HG02885 (cell line): ENCODE results near the gene LARP4B.

ENCODE experiments used
- ATAC-seq: cut with Tn5 transposase; IDR thresholded peaks from one replicate; pipeline ENCODE4 v1.9.1; 2021; ENCODE audit warnings: mild to moderate bottlenecking; ENCODE audit not compliant: unreplicated experiment, poor library complexity

The LARP4B gene

DNA sequence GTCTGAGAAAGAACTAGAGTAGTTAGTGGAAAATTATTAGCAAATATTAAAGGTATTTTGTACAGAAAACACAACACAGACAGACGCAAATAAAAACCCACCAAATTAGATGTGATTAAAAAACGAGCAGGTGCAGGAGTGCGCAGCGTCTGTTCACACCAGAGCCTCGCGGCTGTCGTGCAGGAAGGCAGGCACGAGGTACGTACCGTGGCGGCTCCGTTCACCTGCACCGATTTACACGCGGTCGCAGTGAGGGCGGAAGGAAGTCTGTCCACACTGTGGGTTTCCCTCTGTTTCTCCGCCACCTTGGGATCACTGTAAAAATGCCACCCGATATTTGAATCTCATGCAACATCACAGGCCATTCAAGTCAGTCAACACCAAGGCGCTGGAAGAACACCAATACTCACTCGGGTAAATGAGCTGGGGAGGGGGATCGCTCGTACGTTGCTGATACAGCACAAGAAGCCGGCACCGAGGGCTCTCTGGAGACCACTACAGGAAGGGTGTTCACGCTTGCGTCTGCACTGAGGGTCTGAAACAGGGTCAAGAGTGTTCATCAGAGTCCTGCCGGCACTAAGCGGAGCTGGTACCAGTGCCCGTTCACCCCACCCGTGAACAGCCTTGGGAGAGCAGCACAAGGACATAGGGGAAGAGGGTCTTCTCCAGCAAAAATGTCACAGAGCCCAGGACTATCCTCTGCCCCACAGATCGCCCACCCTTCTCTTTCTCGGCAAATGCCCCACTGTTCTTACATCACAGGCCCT lies 116.8 kb downstream of the LARP4B start:
- no peak for ATAC-seq

DNA sequence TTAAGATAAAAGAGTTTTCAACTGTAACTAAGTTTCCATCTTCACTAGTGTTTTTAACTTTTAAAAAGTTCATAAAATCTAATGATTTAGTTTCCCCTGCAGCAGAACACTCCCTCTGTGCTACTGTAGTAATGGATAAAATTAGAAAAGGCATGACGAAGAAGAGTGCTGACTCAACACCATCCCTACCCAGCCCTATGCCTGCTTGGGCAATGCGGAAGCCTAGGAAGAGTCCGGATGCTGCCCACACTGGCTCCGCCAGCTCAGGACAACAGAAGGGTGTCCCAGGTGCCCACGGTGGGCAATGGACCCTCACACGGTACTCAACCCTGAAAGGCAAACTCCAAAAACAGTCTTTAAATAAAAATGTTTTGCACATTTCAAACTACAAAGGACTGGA lies 118.2 kb downstream of the LARP4B start:
- no peak for ATAC-seq

DNA sequence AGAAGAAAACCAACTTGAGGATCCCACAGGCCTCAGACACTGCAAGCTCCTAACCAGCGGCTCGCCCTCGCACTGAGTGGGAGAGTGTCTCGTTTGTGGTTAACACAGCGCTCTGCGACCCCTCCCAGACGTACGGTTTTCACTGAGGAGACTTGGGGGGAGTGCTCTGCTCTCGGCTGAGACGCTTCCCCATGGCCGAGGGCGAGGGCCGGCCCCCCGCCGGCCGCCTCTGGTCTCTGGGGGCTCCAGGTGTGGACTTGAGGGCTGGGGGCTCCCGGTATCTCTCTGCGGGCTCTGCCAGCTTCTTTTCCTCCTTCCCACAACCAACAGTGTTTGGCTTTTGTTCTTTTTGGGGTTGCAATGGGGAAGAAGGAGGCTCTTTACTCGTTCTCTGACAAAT lies 118.7 kb downstream of the LARP4B start:
- ATAC-seq = no peak

DNA sequence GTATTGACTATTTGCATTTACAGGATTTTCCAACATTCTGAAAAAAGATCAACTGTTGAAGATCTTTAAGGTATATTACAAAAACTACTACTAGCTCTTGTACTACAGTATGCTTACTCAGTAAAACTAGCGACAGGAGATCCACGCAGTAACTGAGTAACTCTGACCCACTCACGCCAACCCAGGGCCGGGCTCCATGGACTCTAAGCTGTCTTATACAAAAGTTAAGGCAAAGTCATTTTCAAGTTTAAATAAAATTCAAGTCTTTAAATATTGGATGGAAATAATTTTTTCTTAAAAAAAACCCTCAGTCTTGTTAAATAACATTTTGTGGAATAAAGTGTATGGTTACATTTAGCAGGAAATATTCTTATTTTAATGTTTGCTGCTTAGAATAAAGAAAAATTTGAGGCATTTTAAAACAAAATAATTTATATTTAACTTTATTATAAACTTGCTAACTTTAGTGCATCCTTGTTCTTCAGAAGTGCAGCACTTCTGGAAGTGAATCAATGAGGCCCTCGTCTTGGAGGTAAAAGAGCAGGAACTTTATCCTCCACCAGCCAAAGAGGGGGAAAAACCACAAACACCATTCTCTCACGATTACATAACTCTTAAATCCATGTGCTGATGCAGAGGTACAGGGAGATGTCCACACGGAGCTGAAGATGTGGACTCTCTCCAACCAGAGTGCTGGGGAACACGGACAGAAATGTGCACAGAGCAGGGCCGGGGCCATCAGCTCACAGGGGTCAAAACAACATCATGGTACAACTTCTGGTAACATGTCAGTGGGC lies 119.9 kb downstream of the LARP4B start:
- ATAC-seq = no peak

DNA sequence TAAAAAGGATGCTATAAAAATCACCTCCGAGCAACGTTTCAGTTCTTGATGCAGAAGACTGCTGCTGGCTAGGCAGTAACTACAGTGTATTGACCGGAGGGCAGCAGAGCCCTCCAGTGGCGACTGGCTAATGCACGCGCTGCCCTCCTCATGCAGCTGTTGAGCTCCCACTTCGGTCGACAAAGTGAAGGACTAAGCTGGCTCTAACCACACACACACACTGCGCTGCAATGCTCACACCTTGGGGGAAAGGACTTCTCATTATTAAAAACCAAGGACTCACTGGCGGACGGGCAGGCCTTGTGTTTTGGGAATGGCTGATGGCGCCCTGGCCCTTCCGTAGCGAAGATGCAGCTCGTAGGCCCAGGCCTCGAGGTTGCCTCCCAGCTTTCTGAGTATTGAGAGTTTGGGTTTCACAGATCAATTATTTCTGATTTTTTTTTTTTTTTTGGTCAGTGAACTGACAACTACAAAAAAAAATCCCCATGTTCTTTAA lies 121.1 kb downstream of the LARP4B start:
- no peak for ATAC-seq

DNA sequence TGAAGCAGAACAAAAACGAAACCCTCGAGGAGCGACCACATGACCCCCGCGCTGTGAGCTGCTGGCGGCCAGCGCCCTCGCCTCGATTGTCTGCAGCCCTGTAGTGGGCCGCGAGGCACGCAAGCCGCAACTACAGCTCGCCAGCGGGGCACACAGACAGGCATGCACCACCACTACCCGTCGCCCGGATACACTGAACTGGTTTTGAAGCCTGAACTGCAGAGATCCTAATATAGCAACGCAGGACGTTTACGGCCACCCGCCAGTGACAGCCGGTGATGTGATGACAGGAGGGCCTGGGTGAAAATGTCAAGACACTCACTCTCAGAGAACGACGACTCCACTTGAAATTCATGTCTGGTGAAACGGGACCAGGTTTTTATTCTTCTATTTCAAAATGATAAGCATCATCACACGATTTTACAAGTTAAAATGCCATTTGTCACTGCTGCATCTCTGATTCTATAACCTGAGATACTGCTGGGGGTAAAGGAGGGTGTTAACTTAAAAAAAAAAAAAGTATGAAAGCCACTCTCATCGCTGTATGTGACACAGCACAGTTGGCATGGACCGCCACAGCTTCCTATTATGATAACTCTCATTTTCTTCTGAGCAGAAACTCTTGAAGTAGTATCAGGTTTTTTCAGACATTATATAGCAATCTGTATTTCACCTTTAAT lies 121.7 kb downstream of the LARP4B start:
- no peak for ATAC-seq

DNA sequence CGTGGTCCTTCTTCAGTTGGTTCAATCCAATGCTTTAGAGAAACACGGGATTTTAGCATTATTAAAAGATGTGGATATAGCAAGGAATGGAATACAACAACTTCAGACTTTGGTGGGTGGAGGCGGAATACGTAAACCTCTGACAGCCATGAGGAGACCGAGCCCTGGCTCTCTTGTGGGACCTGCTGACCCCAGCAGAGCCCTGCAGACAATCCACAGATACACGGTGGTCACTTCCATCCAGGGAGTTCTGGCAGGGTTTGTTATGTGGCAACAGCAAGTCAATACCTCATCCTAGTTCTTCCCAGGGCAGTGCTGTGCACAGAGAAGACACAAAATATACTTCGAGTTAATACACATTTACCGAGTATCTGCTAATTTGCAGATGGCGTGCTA lies 123.5 kb downstream of the LARP4B start:
- no peak for ATAC-seq

DNA sequence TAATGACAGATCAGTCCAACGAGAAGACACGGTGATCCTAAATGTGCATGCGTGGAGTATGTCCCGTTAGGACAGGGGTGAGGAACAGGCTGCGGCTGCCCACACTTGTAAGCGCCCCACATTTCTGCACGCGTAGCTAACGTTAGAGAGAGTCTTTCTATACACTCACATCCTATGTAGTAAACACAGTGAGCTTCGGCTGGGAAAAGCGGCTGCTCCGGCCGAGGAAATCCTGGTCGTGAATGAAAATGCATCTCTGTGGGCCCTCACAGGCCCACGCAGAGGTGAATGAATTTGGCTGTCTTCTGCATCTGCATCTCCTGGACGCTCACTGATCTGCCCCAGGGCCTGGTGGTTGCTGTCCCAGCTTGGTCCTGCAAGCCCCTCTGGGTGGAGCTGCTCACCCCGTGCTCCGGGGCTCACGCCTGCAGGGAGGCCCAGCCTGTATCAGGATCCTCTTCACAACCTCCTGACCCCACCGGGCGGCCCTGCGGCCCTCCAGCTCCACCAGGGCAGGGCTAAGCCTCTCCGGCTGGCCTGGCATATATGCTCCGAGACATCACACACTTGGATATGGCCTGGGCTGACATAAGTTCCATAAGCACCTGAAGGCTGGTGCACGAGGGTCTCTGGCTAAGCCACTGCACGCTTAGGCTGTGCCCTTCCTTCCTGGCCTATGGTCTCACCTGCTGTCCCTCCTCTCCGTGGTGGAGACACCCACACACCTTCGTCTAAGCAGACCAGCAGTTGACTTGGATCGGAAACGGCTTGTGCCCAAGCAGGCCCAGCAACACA lies 124.1 kb downstream of the LARP4B start:
- ATAC-seq = no peak

DNA sequence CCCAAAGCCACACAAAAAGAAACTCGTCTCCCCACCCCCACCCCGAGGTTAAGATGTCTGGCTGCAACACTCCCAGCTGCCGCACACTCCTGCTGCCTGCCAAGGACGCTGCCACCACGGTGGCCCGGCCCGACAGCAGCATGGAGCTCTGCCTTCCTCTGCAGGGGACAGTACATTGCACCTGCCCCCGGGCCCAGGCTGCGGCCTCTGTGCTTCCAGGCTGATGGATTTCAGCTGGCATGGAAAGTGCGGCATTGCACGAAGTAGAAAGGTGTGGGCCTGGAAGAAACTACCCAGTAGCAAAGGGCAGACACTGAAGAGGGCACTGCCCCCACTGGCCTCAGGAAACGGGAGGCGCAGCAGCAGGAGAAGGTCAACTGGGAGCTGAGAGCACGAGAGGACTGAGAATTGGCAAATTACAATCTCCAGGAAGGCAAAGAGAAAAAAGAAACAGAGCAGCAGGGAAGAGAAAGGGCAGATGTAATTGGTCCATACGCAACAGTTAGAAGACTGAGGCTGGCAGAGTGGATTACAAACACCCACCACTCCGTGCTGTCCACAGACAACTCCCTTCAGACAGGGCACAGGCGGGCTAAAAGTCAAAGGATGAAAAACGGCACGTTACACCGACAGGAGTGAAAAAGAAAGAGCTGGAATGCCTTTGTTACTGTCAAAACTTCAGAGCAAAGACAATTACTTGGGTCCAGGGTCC lies 124.9 kb downstream of the LARP4B start:
- no peak for ATAC-seq

DNA sequence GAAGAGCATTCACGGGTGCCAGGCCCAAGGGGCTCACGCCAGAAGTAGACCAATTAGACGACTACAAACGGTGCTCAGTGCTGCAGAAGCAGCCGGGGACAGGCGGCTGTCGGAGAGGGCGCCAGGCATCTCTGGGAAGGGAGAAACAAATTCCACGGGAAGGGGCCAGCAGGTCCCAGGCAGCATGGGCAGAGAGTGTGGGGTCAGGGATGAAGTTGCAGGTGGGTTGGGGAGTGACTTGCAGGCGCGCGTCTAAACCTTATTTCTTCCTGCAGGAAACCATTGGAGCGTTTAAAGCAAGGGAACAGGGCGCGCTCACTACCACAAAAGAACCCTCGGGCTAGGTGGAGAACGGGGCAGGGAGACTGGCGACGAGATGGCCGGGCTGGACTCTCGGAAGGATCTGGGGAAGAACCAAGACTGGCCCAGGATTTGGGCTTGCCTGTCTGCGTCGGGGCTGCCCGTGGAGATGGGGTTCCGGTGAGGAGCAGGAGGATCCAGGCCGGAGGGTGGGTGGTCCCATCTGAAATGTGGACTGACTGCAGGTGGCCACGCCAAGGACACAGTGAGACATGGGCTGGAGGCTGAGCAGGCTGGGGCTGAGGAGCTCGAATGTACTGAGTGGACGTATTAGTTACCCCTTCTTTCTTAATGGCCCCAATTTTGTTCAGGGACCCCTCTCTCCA lies 125.7 kb downstream of the LARP4B start:
- no peak for ATAC-seq

DNA sequence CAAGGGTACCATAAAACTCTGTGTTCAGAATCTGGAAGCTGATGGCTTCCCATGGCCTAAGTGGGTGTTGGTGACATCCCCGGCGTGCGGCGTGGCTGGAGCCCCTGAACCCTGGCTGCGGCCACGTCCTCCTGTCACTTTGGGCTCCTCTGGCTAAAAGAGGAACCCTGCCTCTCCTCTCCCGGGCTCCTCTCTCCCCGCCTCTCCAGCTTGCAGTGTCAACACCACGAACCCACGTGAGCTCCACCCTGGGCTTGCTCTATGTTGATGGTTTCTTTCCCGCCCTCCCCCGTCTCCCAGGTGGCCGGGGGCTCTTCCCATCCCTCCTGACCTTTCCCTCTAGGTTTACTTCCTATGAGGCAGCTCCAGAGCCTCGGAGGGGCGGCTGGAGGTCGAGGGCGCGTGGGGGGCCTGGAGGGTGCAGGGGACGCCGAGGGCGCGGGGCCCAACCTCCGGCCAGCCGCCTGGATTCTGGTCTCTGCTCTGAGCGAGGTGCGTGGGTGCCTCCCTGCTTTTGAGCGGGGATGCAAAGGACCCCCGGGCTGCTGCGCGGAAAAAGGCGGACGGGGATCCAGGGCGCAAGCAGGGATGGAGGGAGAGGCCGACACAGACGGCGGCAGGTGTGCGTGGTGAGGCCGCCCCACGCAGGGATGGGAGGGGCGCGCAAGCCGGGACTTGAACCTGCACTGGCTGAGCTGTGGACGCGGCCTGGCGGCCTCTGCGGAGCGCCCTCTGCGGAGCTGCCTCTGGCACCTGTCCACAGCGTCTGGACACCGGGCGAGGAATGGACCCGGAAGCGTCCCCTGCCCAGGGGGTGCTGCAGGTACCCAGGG lies 126.5 kb downstream of the LARP4B start:
- no peak for ATAC-seq

DNA sequence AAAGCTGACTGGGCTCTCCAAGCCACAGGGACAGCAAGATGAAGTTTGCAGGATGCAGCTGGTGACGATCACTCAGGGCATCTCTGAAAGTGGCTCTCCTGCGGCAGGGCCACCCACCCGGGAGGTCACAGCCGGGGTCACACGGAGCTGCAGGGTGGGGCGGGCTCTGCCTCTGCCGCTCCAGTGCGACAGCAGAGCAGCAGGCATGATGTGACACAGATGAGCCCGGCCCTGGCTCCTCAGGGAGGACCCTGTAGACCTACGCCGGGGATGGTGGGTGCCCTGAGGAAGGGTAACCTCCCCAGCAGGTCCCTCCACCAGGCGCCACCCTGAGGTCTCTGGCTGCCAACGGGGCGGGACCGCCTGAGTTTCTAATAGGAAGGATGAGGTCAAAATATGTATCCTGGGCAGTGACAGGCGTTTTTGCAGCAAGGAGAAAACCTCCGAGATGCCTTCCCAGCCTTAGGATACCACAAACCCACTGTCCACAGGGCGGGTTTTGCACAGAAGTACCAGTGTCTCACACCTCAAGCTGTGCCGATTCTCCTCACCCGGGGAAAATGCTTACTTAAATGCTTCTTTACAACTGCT lies 127.2 kb downstream of the LARP4B start:
- no peak for ATAC-seq

DNA sequence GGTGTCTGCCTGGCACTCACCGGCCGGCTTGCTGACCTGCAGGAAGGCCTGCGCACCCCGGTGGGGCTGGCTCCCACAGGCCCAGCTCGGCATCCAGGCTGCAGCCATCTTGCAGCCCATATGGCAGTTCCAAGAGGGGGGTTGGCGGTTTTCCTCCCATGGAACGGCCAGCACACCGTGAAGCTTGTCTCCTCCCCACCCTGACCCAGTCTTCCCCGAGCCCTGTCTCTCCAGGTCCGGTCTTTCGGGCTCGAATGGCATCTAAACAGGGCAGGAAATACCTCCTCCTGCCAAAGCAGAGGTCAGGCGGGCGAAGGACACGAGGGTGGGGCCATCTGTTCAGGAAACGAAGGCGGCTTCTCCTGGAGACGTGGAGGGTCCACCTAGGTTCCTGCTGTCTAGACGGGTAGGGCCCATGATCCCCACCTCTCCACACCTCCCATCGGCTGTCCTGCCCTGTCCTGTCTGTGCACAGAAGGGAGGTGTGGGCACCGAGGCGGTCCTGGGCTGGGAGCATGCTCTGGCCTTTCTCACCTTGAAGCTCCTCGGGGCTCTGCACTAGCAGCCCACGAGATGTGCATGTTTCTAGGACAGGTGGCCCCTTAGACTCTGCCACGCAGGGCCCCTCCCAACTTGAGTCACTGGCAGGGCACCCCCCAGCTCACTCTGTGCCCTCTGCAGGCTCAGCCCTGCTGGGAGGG lies 128.3 kb downstream of the LARP4B start:
- ATAC-seq = no peak

DNA sequence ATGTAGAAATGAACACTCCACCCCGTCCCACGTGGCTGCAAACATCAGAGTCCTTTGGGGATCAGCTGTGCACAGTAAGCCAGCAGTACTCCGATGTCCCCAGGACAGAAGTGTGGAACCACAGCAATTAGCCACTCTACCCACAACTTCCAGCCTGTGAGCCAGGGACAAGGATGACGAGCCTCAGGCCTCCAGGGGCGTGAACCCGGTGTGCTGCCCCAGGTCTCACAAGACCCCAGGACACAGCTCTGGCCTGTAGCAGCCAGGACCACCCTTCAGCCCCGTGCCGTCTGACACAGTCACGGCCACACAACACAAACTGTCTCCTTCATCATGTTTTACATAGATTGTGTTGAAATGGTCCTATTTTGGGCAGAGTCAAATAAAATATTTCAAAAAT lies 129.0 kb downstream of the LARP4B start:
- no peak for ATAC-seq

DNA sequence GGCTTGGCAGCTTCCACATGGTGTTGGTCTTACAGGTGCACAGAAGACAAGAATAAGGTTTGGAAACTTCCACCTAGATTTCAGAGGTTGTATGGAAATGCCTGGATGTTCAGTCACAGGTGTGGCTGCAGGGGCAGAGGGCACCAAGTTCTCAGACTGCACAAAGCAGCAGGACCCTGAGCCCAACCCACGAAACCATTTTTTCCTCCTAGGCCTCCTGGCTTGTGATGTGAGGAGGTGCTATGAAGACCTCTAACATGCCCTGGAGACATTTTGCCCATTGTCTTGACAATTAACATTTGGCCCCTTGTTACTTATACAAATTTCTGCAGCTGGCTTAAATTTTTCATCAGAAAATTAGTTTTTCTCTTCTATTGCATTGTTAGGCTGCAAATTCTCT lies 134.3 kb downstream of the LARP4B start:
- no peak for ATAC-seq

DNA sequence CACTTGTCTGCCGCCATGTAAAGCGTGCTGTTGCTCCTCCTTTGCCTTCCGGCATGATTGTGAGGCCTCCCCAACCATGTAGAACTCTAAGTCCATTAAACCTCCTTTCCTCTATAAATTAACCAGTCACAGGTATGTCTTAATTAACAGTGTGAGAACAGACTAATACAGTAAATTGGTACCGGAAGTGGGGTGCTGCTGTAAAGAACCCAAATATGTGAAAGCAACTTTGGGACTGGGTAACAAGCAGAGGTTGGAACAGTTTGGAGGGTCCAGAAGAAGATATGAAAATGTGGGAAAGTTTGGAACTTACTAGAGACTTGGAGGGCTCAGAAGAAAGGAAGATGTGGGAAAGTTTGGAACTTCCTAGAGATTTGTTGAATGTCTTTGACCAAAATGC lies 135.3 kb downstream of the LARP4B start:
- no peak for ATAC-seq

DNA sequence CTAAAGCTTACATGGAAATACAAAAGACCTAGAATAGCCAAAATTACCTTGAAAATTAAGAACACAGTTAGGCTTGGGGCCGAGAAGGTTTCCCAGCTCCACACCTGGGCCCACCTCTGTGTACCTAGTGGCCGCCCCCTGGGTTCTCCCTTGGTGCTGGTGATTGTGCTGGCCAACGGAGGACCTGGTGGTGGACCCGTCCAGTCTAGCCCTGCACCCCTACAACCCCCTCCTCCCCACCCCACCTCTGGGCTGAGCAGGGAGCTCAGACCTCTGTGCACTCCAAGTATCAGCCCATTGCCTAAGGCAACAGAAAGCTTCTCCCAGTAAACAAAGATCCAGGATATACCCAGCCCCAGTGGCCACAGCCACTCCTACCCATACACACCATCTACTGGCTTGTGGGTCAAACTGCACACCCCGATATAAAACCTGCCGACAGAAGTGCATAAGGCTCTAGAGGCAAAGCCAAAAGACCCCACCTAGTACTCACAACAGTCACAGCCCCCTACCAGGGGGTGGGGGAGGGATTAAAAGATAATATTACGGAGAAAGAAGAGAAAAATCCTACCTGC lies 137.0 kb downstream of the LARP4B start:
- no peak for ATAC-seq
